Measurements from ENCODE around the gene QRFP. TPM values are rescaled to one million over a fixed set of nuclear protein-coding genes. Genes with fewer than 3 reads are reported as not detected.
"Not testable (repeated sequence)": the region's sequence is repeated elsewhere in the genome, so short reads cannot be mapped to it uniquely, and the experiment has no call there.

Gene QRFP
- total RNA-seq, 1 donor from 2014 or later = not detected

GRCh38 chr9:130919559-130920145 lies 23.0 kb upstream of the QRFP start:
- DNase-seq (ENCODE audit: low spot score) = no peak

- DNase-seq (ENCODE audit: low spot score) = no peak
Measured at GRCh38 chr9:130918826-130919558, 22.4 kb upstream of the QRFP start.

- no peak for DNase-seq (ENCODE audit: low spot score)
Measured at GRCh38 chr9:130918101-130918825, 21.7 kb upstream of the QRFP start.

- DNase-seq (ENCODE audit: low spot score) = no peak
Measured at GRCh38 chr9:130917168-130917960, 20.8 kb upstream of the QRFP start.

GRCh38 chr9:130915096-130915447 lies 18.5 kb upstream of the QRFP start:
- DNase-seq (ENCODE audit: low spot score) = no peak

GRCh38 chr9:130914417-130915095 lies 17.9 kb upstream of the QRFP start:
- DNase-seq (ENCODE audit: low spot score) = no peak

- no peak for DNase-seq (ENCODE audit: low spot score)
Measured at GRCh38 chr9:130913599-130914416, 17.2 kb upstream of the QRFP start.

GRCh38 chr9:130912932-130913598 lies 16.5 kb upstream of the QRFP start:
- DNase-seq (ENCODE audit: low spot score) = no peak

- no peak for DNase-seq (ENCODE audit: low spot score)
Measured at GRCh38 chr9:130911254-130912049, 14.8 kb upstream of the QRFP start.

- DNase-seq (ENCODE audit: low spot score) = not testable (repeated sequence)
Measured at GRCh38 chr9:130910670-130911069, 14.1 kb upstream of the QRFP start.

- not testable (repeated sequence) for DNase-seq (ENCODE audit: low spot score)
Measured at GRCh38 chr9:130910041-130910440, 13.4 kb upstream of the QRFP start.

- no peak for DNase-seq (ENCODE audit: low spot score)
Measured at GRCh38 chr9:130908878-130909355, 12.3 kb upstream of the QRFP start.

- DNase-seq (ENCODE audit: low spot score) = no peak
Measured at GRCh38 chr9:130908146-130908877, 11.7 kb upstream of the QRFP start.

GRCh38 chr9:130906735-130907416 lies 10.3 kb upstream of the QRFP start:
- DNase-seq (ENCODE audit: low spot score) = no peak

GRCh38 chr9:130905902-130906734 lies 9.5 kb upstream of the QRFP start:
- DNase-seq (ENCODE audit: low spot score) = no peak

GRCh38 chr9:130905125-130905901 lies 8.7 kb upstream of the QRFP start:
- no peak for DNase-seq (ENCODE audit: low spot score)

Data from ureter (tissue), 1 donor.